Astrocyte (in vitro differentiated cells and primary cell): ENCODE measurements around the gene ST6GALNAC4. TPM values are rescaled to one million over a fixed set of nuclear protein-coding genes. Genes with fewer than 3 reads are reported as not detected.

Source experiments
- DNase-seq: peaks from one replicate; pipeline ENCODE4 v3.0.0-alpha.2; 2010; ENCODE audit warnings: low read depth
- FAIRE-seq: peaks from 2 replicates; lab custom pipeline; 2011; peaks lifted over from hg19 to GRCh38; lab: Jason Lieb, UNC
- H2AFZ ChIP-seq: 2 replicates; pipeline ENCODE4 v1.6.0; 2012; ENCODE audit warnings: low read depth, low read length, inconsistent platforms
- H3K27ac ChIP-seq: 2 replicates; pipeline ENCODE4 v1.5.1; 2011; ENCODE audit warnings: low read depth, low read length, inconsistent platforms
- H3K27me3 ChIP-seq: 2 replicates; pipeline ENCODE4 v1.6.0; 2011; ENCODE audit warnings: low read length, inconsistent platforms; ENCODE audit not compliant: insufficient read depth
- H3K36me3 ChIP-seq: 2 replicates; pipeline ENCODE4 v1.5.1; 2011; ENCODE audit warnings: low read length, inconsistent platforms; ENCODE audit not compliant: insufficient read depth
- H3K4me1 ChIP-seq: 2 replicates; pipeline ENCODE4 v1.5.1; 2011; ENCODE audit warnings: low read length, inconsistent platforms; ENCODE audit not compliant: insufficient read depth
- H3K4me2 ChIP-seq: 2 replicates; pipeline ENCODE4 v1.6.0; 2012; ENCODE audit warnings: low read length, inconsistent platforms
- H3K4me3 ChIP-seq: 2 replicates; pipeline ENCODE4 v1.5.1; 2011; ENCODE audit warnings: low read depth, mild to moderate bottlenecking, low read length, inconsistent platforms; ENCODE audit not compliant: insufficient read depth
- H3K79me2 ChIP-seq: 2 replicates; pipeline ENCODE4 v1.6.0; 2012; ENCODE audit warnings: mild to moderate bottlenecking, low read length, inconsistent platforms; ENCODE audit not compliant: insufficient read depth
- H3K9ac ChIP-seq: 2 replicates; pipeline ENCODE4 v1.6.0; 2012; ENCODE audit warnings: mild to moderate bottlenecking, low read length, inconsistent platforms
- H3K9me3 ChIP-seq: 2 replicates; pipeline ENCODE4 v1.5.1; 2012; ENCODE audit warnings: low read depth, mild to moderate bottlenecking, low read length, inconsistent platforms; ENCODE audit not compliant: insufficient read depth
- H4K20me1 ChIP-seq: 2 replicates; pipeline ENCODE4 v1.6.0; 2012; ENCODE audit warnings: low read length, inconsistent platforms; ENCODE audit not compliant: insufficient read depth
- H3K27ac Mint-ChIP-seq: one replicate; pipeline ENCODE4 v1.8.0; 2021; ENCODE audit warnings: mild to moderate bottlenecking, mixed read lengths; ENCODE audit not compliant: unreplicated experiment
- H3K27me3 Mint-ChIP-seq: one replicate; pipeline ENCODE4 v1.8.0; 2021; ENCODE audit warnings: low read depth, mixed read lengths; ENCODE audit not compliant: unreplicated experiment
- H3K36me3 Mint-ChIP-seq: one replicate; pipeline ENCODE4 v1.8.0; 2021; ENCODE audit warnings: low read depth, mixed read lengths; ENCODE audit not compliant: unreplicated experiment
- H3K4me1 Mint-ChIP-seq: one replicate; pipeline ENCODE4 v1.8.0; 2021; ENCODE audit warnings: low read depth, mixed read lengths; ENCODE audit not compliant: unreplicated experiment
- H3K4me3 Mint-ChIP-seq: one replicate; pipeline ENCODE4 v1.8.0; 2021; ENCODE audit warnings: mild to moderate bottlenecking, moderate library complexity, mixed read lengths; ENCODE audit not compliant: unreplicated experiment
- H3K9me3 Mint-ChIP-seq: one replicate; pipeline ENCODE4 v1.8.0; 2021; ENCODE audit warnings: mild to moderate bottlenecking, mixed read lengths; ENCODE audit not compliant: unreplicated experiment
- CTCF ChIP-seq: IDR thresholded peaks from 2 replicates; pipeline ENCODE4 v1.5.1; 2011; ENCODE audit warnings: low read depth, mild to moderate bottlenecking, inconsistent platforms, low read length, moderate library complexity; ENCODE audit not compliant: insufficient read depth
- EZH2 ChIP-seq: IDR thresholded peaks from 2 replicates; pipeline ENCODE4 v1.6.1; 2012; ENCODE audit warnings: mild to moderate bottlenecking, low read length, inconsistent platforms; ENCODE audit not compliant: insufficient read depth
- total RNA-seq: library from RNA; stranded (reverse); gene quantifications from 2 replicates; pipeline ENCODE4 v1.2.1, GENCODE V29; 2021

The ST6GALNAC4 gene
- total RNA-seq, 1 donor from 2014 or later: 14.5 TPM

GRCh38 chr9:127867356-127868277 is 49.2 kb downstream of the ST6GALNAC4 start:
- TF ChIP-seq CTCF: no peak
- TF ChIP-seq EZH2: no peak
- no peak overlapping the region for H3K9ac ChIP-seq
- no peaks in the 10 kb centered on the region for H3K9me3 ChIP-seq
- H3K27ac ChIP-seq: no peak overlapping the region
- H3K9me3 Mint-ChIP-seq: no peaks in the 10 kb centered on the region
- peaks cover 13% of the 10 kb centered on the region for H3K36me3 Mint-ChIP-seq
- H3K27me3 ChIP-seq: no peaks in the 10 kb centered on the region
- no peak overlapping the region for H3K27ac Mint-ChIP-seq
- FAIRE-seq (no peak), DNase-seq (no peak)
- no peak overlapping the region for H3K4me2 ChIP-seq
- H3K4me1 ChIP-seq: peaks cover 7% of the 10 kb centered on the region
- H3K4me3 Mint-ChIP-seq: no peak overlapping the region
- no peaks in the 10 kb centered on the region for H3K79me2 ChIP-seq
- H3K4me3 ChIP-seq: no peak overlapping the region
- peaks cover 9% of the 10 kb centered on the region for H4K20me1 ChIP-seq
- H3K36me3 ChIP-seq: no peaks in the 10 kb centered on the region
- no peak overlapping the region for H2AFZ ChIP-seq
- no peaks in the 10 kb centered on the region for H3K27me3 Mint-ChIP-seq
- H3K4me1 Mint-ChIP-seq: peaks cover 10% of the 10 kb centered on the region

- DNase-seq: no peak
- no peaks in the 10 kb centered on the region for H3K27me3 Mint-ChIP-seq
- no peak overlapping the region for H3K4me3 Mint-ChIP-seq
- H3K36me3 Mint-ChIP-seq: peaks cover 7% of the 10 kb centered on the region
- Histone ChIP-seq H3K4me3 (no peak overlapping the region), H3K9ac (no peak overlapping the region), H2AFZ (no peak overlapping the region), H3K36me3 (no peaks in the 10 kb centered on the region), H3K27ac (no peak overlapping the region), H4K20me1 (peaks cover 9% of the 10 kb centered on the region), H3K79me2 (no peaks in the 10 kb centered on the region), H3K27me3 (no peaks in the 10 kb centered on the region), H3K4me2 (no peak overlapping the region), H3K9me3 (no peaks in the 10 kb centered on the region), H3K4me1 (no peaks in the 10 kb centered on the region)
- no peak for TF ChIP-seq EZH2
- no peak for TF ChIP-seq CTCF
- H3K27ac Mint-ChIP-seq: no peak overlapping the region
- FAIRE-seq: no peak
- no peaks in the 10 kb centered on the region for H3K9me3 Mint-ChIP-seq
- peaks cover 2% of the 10 kb centered on the region for H3K4me1 Mint-ChIP-seq
Observed at GRCh38 chr9:127866535-127866934, 50.3 kb downstream of the ST6GALNAC4 start.
